HEK293 (cell line): ENCODE results near the gene NBPF4.
"Not testable (repeated sequence)": the region's sequence is repeated elsewhere in the genome, so short reads cannot be mapped to it uniquely, and the experiment has no call there.

ENCODE experiments used
- HOXD13 ChIP-seq: sonication (generic); formaldehyde crosslinking; IDR thresholded peaks from 2 replicates; pipeline ENCODE4 v1.8.0; 2022; ENCODE audit warnings: missing genetic modification reagents, borderline replicate concordance
- ZNF132 ChIP-seq: fragments of 450-650 bp; formaldehyde crosslinking; IDR thresholded peaks from 2 replicates; pipeline ENCODE4 v1.5.1; 2017; ENCODE audit warnings: missing biosample characterization, missing genetic modification characterization, borderline replicate concordance
- ZNF311 ChIP-seq: fragments of 450-650 bp; formaldehyde crosslinking; IDR thresholded peaks from 2 replicates; pipeline ENCODE4 v1.5.1; 2017; ENCODE audit warnings: missing biosample characterization, missing genetic modification characterization, borderline replicate concordance
- TF ChIP-seq, protein P1 (sequence below): fragments of 450-650 bp; formaldehyde crosslinking; IDR thresholded peaks from 2 replicates; pipeline ENCODE4 v1.5.1; 2016; ENCODE audit warnings: missing biosample characterization, missing genetic modification characterization
- TF ChIP-seq, protein P2 (sequence below): fragments of 450-650 bp; formaldehyde crosslinking; IDR thresholded peaks from 2 replicates; pipeline ENCODE4 v1.5.1; 2016; ENCODE audit warnings: missing biosample characterization, missing genetic modification characterization

DNA sequence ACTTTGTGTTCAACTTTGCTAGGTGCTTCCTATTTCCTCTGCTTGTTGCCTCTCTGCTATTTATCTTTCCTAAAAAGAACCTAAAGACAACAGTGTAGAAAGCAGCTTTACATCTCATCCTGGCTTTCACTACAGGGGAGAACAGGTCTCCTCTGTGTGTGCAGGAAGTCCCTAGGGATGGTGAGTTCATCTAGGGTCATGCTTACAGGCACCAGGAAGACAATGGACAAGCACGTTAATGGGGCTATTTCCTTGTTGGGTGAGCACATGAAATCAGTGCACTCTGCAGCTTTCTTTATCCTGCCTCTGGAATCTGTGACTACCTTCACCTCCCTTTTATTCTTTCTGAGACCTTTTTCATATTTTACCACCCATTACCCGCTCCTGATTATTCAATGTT is 4.5 kb downstream of the NBPF4 start:
- TF ChIP-seq, protein P1, sequence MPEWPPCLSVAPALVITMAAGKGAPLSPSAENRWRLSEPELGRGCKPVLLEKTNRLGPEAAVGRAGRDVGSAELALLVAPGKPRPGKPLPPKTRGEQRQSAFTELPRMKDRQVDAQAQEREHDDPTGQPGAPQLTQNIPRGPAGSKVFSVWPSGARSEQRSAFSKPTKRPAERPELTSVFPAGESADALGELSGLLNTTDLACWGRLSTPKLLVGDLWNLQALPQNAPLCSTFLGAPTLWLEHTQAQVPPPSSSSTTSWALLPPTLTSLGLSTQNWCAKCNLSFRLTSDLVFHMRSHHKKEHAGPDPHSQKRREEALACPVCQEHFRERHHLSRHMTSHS (tag by site-specific recombination), result not testable (repeated sequence)
- TF ChIP-seq, protein P2, sequence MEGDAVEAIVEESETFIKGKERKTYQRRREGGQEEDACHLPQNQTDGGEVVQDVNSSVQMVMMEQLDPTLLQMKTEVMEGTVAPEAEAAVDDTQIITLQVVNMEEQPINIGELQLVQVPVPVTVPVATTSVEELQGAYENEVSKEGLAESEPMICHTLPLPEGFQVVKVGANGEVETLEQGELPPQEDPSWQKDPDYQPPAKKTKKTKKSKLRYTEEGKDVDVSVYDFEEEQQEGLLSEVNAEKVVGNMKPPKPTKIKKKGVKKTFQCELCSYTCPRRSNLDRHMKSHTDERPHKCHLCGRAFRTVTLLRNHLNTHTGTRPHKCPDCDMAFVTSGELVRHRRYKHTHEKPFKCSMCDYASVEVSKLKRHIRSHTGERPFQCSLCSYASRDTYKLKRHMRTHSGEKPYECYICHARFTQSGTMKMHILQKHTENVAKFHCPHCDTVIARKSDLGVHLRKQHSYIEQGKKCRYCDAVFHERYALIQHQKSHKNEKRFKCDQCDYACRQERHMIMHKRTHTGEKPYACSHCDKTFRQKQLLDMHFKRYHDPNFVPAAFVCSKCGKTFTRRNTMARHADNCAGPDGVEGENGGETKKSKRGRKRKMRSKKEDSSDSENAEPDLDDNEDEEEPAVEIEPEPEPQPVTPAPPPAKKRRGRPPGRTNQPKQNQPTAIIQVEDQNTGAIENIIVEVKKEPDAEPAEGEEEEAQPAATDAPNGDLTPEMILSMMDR (tag by site-specific recombination), result not testable (repeated sequence)
- not testable (repeated sequence) for TF ChIP-seq HOXD13 (CRISPR knock-in tag); ZNF132; ZNF311 (tag by site-specific recombination)
